Parathyroid adenoma (tissue), 2 donors: ENCODE results near the gene PML.

Experiments used
- H2AFZ ChIP-seq: fragments of 300-600 bp; sonication (generic); one replicate; pipeline ENCODE4 v1.7.0; 2017; ENCODE audit warnings: antibody characterized with exemption, mild to moderate bottlenecking
- H3K27ac ChIP-seq: fragments of 300-600 bp; sonication (generic); one replicate; pipeline ENCODE4 v1.7.0; 2017
- H3K27me3 ChIP-seq: fragments of 300-600 bp; sonication (generic); one replicate; pipeline ENCODE4 v1.7.0; 2017; ENCODE audit warnings: low read length; ENCODE audit not compliant: control insufficient read depth, insufficient read depth
- H3K36me3 ChIP-seq: fragments of 300-600 bp; sonication (generic); one replicate; pipeline ENCODE4 v1.7.0; 2017; ENCODE audit warnings: low read length; ENCODE audit not compliant: control insufficient read depth, insufficient read depth
- H3K4me1 ChIP-seq: fragments of 300-600 bp; sonication (generic); one replicate; pipeline ENCODE4 v1.7.0; 2017; ENCODE audit warnings: control low read depth
- H3K4me2 ChIP-seq: fragments of 300-600 bp; sonication (generic); one replicate; pipeline ENCODE4 v1.7.0; 2017; ENCODE audit warnings: low read length
- H3K4me3 ChIP-seq: fragments of 300-600 bp; sonication (generic); one replicate; pipeline ENCODE4 v1.7.0; 2017; ENCODE audit warnings: low read depth, low read length
- H3K79me2 ChIP-seq: fragments of 300-600 bp; sonication (generic); one replicate; pipeline ENCODE4 v1.7.0; 2017; ENCODE audit warnings: control low read depth
- H3K9ac ChIP-seq: fragments of 300-600 bp; sonication (generic); one replicate; pipeline ENCODE4 v1.7.0; 2017; ENCODE audit warnings: mild to moderate bottlenecking
- H3K9me3 ChIP-seq: fragments of 300-600 bp; sonication (generic); one replicate; pipeline ENCODE4 v1.7.0; 2017; ENCODE audit warnings: low read length; ENCODE audit not compliant: control insufficient read depth
- TF ChIP-seq, protein P1 (sequence below): fragments of 300-600 bp; sonication (generic); IDR thresholded peaks from one replicate; pipeline ENCODE4 v1.7.0; 2017; ENCODE audit warnings: antibody characterized with exemption, mild to moderate bottlenecking
- donor health status: primary hyperparathyroidism.

PML gene

DNA sequence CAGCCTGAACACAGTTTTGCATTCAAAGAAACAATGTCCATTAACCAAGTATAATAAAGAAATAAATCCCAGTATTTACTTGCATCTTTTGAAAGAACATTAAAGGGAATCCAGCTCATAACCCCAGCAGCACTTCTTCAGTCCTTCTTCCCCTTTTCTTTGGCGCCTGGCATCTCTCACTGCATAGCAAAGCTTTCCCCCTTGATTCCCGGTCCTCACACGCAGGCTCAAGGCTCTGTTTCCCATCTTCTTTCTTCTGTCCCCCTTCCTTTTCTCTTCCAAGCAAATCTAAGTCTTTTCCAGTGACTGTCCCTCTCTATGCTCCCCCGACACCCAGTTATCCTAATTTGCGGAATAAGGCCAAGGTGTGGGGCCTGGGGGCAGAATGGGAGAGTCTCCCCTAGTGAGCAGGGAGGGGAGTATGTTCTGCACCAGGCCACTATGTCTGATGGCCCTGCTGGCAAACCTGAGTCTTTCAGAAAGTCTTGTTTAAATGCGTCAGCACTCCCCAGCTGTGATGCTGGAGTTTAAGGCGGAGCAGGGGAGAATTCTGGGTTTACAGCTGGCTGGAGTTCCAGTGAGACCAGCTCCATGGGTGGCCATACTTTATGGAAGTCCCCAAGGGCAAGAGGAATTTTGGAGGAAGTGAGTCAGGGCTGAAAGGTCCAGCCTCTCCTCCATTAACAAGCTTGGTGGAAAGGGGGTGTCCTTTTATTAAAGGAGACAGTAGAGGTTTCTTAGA is 45.8 kb downstream of the PML start:
- Histone ChIP-seq H3K36me3 (no peaks in the 10 kb centered on the region), H3K27ac (peak overlapping the region; percentile 44), H3K4me3 (no peak overlapping the region), H3K4me2 (no peak overlapping the region), H3K79me2 (no peaks in the 10 kb centered on the region), H3K27me3 (no peaks in the 10 kb centered on the region), H3K4me1 (no peaks in the 10 kb centered on the region), H3K9ac (no peak overlapping the region), H2AFZ (no peak overlapping the region), H3K9me3 (no peaks in the 10 kb centered on the region)
- TF ChIP-seq, protein P1, sequence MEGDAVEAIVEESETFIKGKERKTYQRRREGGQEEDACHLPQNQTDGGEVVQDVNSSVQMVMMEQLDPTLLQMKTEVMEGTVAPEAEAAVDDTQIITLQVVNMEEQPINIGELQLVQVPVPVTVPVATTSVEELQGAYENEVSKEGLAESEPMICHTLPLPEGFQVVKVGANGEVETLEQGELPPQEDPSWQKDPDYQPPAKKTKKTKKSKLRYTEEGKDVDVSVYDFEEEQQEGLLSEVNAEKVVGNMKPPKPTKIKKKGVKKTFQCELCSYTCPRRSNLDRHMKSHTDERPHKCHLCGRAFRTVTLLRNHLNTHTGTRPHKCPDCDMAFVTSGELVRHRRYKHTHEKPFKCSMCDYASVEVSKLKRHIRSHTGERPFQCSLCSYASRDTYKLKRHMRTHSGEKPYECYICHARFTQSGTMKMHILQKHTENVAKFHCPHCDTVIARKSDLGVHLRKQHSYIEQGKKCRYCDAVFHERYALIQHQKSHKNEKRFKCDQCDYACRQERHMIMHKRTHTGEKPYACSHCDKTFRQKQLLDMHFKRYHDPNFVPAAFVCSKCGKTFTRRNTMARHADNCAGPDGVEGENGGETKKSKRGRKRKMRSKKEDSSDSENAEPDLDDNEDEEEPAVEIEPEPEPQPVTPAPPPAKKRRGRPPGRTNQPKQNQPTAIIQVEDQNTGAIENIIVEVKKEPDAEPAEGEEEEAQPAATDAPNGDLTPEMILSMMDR: no peak

GRCh38 chr15:74041311-74041756 is 46.8 kb downstream of the PML start:
- H3K4me2 ChIP-seq: no peak overlapping the region
- no peaks in the 10 kb centered on the region for H3K79me2 ChIP-seq
- H2AFZ ChIP-seq: no peak overlapping the region
- H3K9ac ChIP-seq: no peak overlapping the region
- no peaks in the 10 kb centered on the region for H3K9me3 ChIP-seq
- H3K27me3 ChIP-seq: no peaks in the 10 kb centered on the region
- TF ChIP-seq, protein P1: no peak
- H3K4me3 ChIP-seq: no peak overlapping the region
- peak overlapping the region; percentile 44 for H3K27ac ChIP-seq
- H3K4me1 ChIP-seq: no peaks in the 10 kb centered on the region
- no peaks in the 10 kb centered on the region for H3K36me3 ChIP-seq

GRCh38 chr15:74041777-74042435 is 47.4 kb downstream of the PML start:
- Histone ChIP-seq H3K79me2 (no peaks in the 10 kb centered on the region), H3K9ac (no peak overlapping the region), H3K9me3 (no peaks in the 10 kb centered on the region), H3K27me3 (no peaks in the 10 kb centered on the region), H3K4me3 (no peak overlapping the region), H3K4me2 (no peak overlapping the region), H3K27ac (no peak overlapping the region), H3K4me1 (no peaks in the 10 kb centered on the region), H3K36me3 (no peaks in the 10 kb centered on the region), H2AFZ (no peak overlapping the region)
- TF ChIP-seq, protein P1: no peak

DNA sequence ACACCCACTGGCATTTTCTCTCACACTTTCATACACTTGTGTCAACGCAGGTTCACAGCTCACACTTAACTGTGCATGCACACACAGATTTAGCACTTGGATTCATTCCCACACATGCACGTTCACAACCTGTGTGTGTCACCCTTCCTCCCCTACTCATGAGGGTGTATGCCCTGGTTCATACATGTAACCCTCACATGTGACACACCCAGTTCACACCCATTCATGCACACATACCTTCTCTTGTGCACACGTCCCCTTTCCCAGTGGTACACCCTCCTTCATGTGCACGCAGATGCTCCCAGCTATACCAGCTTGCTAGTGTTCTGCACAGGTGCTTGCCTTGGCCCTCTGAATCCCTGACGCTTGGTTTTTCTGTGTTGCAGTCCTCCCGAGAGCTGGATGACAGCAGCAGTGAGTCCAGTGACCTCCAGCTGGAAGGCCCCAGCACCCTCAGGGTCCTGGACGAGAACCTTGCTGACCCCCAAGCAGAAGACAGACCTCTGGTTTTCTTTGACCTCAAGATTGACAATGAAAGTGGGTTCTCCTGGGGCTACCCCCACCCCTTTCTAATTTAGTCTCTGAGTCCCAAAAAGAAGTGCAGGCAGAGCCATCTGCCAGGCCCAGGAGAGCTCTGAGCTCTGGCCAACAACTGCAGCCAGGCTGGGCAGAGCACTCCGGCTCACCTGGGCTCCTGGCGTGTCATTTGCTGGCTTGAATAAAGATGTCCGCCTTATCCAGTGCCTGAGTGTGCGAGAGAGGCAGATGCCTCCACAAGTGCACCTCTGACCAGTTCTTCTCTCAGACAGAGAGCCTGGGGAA is 48.3 kb downstream of the PML start:
- Histone ChIP-seq H3K9me3 (no peaks in the 10 kb centered on the region), H3K4me1 (no peaks in the 10 kb centered on the region), H3K4me2 (no peak overlapping the region), H3K27ac (no peak overlapping the region), H3K4me3 (no peak overlapping the region), H3K36me3 (no peaks in the 10 kb centered on the region), H3K79me2 (no peaks in the 10 kb centered on the region), H2AFZ (no peak overlapping the region), H3K9ac (no peak overlapping the region), H3K27me3 (no peaks in the 10 kb centered on the region)
- TF ChIP-seq, protein P1: no peak
